K562 (cell line): Measurements from ENCODE around the gene SYNRG. TPM values are rescaled to one million over a fixed set of nuclear protein-coding genes. Genes with fewer than 3 reads are reported as not detected.
"Not testable (repeated sequence)": the region's sequence is repeated elsewhere in the genome, so short reads cannot be mapped to it uniquely, and the experiment has no call there.

Experiments used
- ATAC-seq: fragments of 200-7000 bp; cut with Tn5 transposase; 3 replicates; pipeline ENCODE4 v1.9.1; 2020; ENCODE audit warnings: moderate library complexity
- BruUV-seq: library from RNA; stranded (reverse); fragments of 400-500 nt; replicated peaks from 2 replicates; lab custom pipeline; 2021; lab: Mats Ljungman, UMichigan
- CTCF ChIA-PET: fragments of 300-600 bp; formaldehyde crosslinking; extraction: SDS; loops from one replicate; lab custom pipeline; 2021; ENCODE audit warnings: low intra/inter-chr PET ratio; lab: Yijun Ruan, JAX
- POLR2A ChIA-PET: fragments of 300-600, 350-650 bp; sonication (Branson Sonifier 250); formaldehyde crosslinking; extraction: SDS; loops from one replicate; lab custom pipeline; 2021; ENCODE audit warnings: antibody characterized with exemption, inconsistent platforms; lab: Yijun Ruan, JAX
- DNase-seq, 4 experiments: peaks; one replicate each; pipeline versions ENCODE4 v3.0.0 to v3.0.0-alpha.2; 2011 to 2018; ENCODE audit warnings: low spot score in 3 of 4, mixed read lengths in 3 of 4; ENCODE audit errors: extremely low read depth in 1 of 4
- FAIRE-seq: peaks from 2 replicates; lab custom pipeline; 2011; peaks lifted over from hg19 to GRCh38; lab: Jason Lieb, UNC
- H2AFZ ChIP-seq: 2 replicates; pipeline ENCODE4 v1.6.0; 2011; ENCODE audit warnings: low read depth, low read length, control low read depth, inconsistent platforms
- H3K27ac ChIP-seq: fragments of 200-600 bp; 3 replicates; pipeline ENCODE4 v1.8.0; 2011; ENCODE audit warnings: low read depth, mild to moderate bottlenecking, control low read depth, inconsistent platforms, low read length, moderate library complexity, mixed read lengths; ENCODE audit errors: extremely low read depth
- H3K27me3 ChIP-seq, 2 experiments: fragments of 300-600 bp in 1 of 2; 2 replicates in 1 of 2; 3 replicates in 1 of 2; pipeline versions ENCODE4 v1.6.0 to v1.8.0; 2011; ENCODE audit warnings: inconsistent platforms in 2 of 2, low read length in 2 of 2, mild to moderate bottlenecking in 1 of 2, mixed read lengths in 1 of 2, moderate library complexity in 1 of 2; ENCODE audit not compliant: control insufficient read depth in 2 of 2, insufficient read depth in 2 of 2
- H3K36me3 ChIP-seq: fragments of 300-600 bp; 3 replicates; pipeline ENCODE4 v1.8.0; 2011; ENCODE audit warnings: mild to moderate bottlenecking, low read length, inconsistent platforms; ENCODE audit not compliant: control insufficient read depth, insufficient read depth
- H3K4me1 ChIP-seq, 2 experiments: fragments of 200-600 bp in 1 of 2; replicated peaks in 1 of 2; 2 replicates in 1 of 2; 3 replicates in 1 of 2; pipeline versions ENCODE4 v1.5.1 to v1.8.0; 2011; ENCODE audit warnings: inconsistent platforms in 2 of 2, low read length in 2 of 2, mild to moderate bottlenecking in 1 of 2, mixed read lengths in 1 of 2, moderate library complexity in 1 of 2; ENCODE audit not compliant: control insufficient read depth in 2 of 2, insufficient read depth in 2 of 2
- H3K4me2 ChIP-seq: 2 replicates; pipeline ENCODE4 v1.6.1; 2011; ENCODE audit warnings: low read length, control low read depth, inconsistent platforms, mixed read lengths; ENCODE audit not compliant: insufficient read depth
- H3K4me3 ChIP-seq: fragments of 200-600 bp; sonication (generic), shearing (Covaris generic); 2 replicates; pipeline ENCODE4 v1.5.1; 2016; ENCODE audit warnings: control low read depth, inconsistent platforms
- H3K79me2 ChIP-seq: fragments of 200-600 bp; 3 replicates; pipeline ENCODE4 v1.8.0; 2011; ENCODE audit warnings: low read length, inconsistent platforms; ENCODE audit not compliant: control insufficient read depth, insufficient read depth
- H3K9ac ChIP-seq, 2 experiments: 2 replicates each; pipeline versions ENCODE4 v1.6.0 to v1.6.1; 2011; ENCODE audit warnings: low read depth in 2 of 2, low read length in 2 of 2, control low read depth in 1 of 2, inconsistent platforms in 1 of 2, mild to moderate bottlenecking in 1 of 2, mixed read lengths in 1 of 2; ENCODE audit not compliant: insufficient read depth in 1 of 2
- H3K9me1 ChIP-seq: one replicate; pipeline ENCODE4 v1.6.0; 2011; ENCODE audit warnings: inconsistent platforms, mild to moderate bottlenecking, low read length, moderate library complexity; ENCODE audit not compliant: control insufficient read depth, insufficient read depth
- H3K9me3 ChIP-seq: replicated peaks from 2 replicates; pipeline ENCODE4 v1.5.1; 2011; ENCODE audit warnings: low read depth, low read length, inconsistent platforms; ENCODE audit not compliant: control insufficient read depth, insufficient read depth
- H4K20me1 ChIP-seq: replicated peaks from 2 replicates; pipeline ENCODE4 v1.6.1; 2011; ENCODE audit warnings: low read length, inconsistent platforms, mixed read lengths; ENCODE audit not compliant: control insufficient read depth, insufficient read depth
- BCOR ChIP-seq: fragments of 450-650 bp; IDR thresholded peaks from 2 replicates; pipeline ENCODE4 v1.6.1; 2016
- DPF2 ChIP-seq: fragments of 450-650 bp; IDR thresholded peaks from 2 replicates; pipeline ENCODE4 v1.6.1; 2016
- ZNF121 ChIP-seq: sonication (generic); formaldehyde crosslinking; conservative IDR thresholded peaks from 2 replicates; pipeline ENCODE4 v1.8.0; 2022; ENCODE audit warnings: missing genetic modification reagents
- ZNF384 ChIP-seq: IDR thresholded peaks from 2 replicates; pipeline ENCODE4 v1.6.1; 2012; ENCODE audit warnings: low read depth, low read length, improper control_type of control experiment
- WGBS: fragments of 100-300 bp; shearing (Covaris generic); methylation state at CpG from one replicate; pipeline ENCODE4 v1.1.6; 2016; ENCODE audit warnings: low coverage, mixed read lengths; ENCODE audit not compliant: insufficient coverage; ENCODE audit errors: missing lambda C conversion rate; 5-methylcytosine and 5-hydroxymethylcytosine counted together
- in situ Hi-C: fragments of 300-500 bp; cut with MboI; formaldehyde crosslinking; loops from 4 replicates; pipeline ENCODE4 v1.15.0; 2018; ENCODE audit warnings: inconsistent platforms, mixed read lengths
- intact Hi-C: fragments of 100-400 bp; cut with micrococcal nuclease; formaldehyde crosslinking; loops from 2 replicates; pipeline ENCODE4 v1.14.2; 2022
- polyA plus RNA-seq, 8 experiments: library from polyadenylated mRNA; depleted of rRNA in 4 of 8; stranded (reverse) in 5 of 8; unstranded in 3 of 8; fragments of >200 nt; fragmentation: Nextera tagmentation in 2 of 8; fragmentation: Illumina TruSeq in 1 of 8; extraction: Ambion mirVana in 2 of 8; extraction: Trizol in 1 of 8; gene quantifications; 2 replicates each; pipeline versions ENCODE4 v1.2.1 to v1.2.3, GENCODE V29; 2011 to 2014; ENCODE audit warnings: inconsistent platforms in 1 of 8, missing spikeins in 1 of 8
- total RNA-seq, 7 experiments: library from RNA; depleted of rRNA in 6 of 7; stranded (reverse); fragments of >200 nt in 6 of 7; fragmentation: Illumina TruSeq in 2 of 7; extraction: Trizol in 2 of 7; gene quantifications; 2 replicates each; pipeline versions ENCODE4 v1.2.1 to v1.2.3, GENCODE V29; 2011 to 2021; ENCODE audit warnings: low replicate concordance in 1 of 7

Gene SYNRG
- total and polyA plus RNA-seq, 9 of the 15 experiments (the other 6 are each of a cell fraction or from before 2014, with no cell fraction given) = 2.9 to 28.2 (median 15.1) TPM

DNA sequence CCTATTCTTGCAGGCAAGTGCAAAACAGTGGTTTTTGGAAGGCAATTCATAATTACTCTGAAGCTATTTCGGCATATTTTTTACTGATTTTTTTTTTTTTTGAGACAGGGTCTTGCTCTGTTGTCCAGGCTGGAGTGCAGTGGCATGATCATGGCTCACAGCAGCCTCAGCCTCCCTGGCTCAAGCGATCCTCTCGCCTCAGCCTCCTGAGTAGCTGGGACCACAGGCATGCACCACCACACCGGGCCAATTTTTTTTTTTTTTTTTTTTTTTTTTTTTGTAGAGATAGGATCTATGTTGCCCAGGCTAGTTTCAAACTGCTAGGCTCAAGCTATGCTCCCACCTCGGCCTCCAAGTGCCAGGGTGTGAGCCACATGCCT lies 813 bp upstream of the SYNRG start:
- TF ChIP-seq DPF2 (0 out of 2 replicates have a peak, but pooled peaks have one; percentile 8), ZNF384 (peak; percentile 55), BCOR (0 out of 2 replicates have a peak, but pooled peaks have one; percentile 17), ZNF121 (CRISPR knock-in tag) (peak; percentile 90)
- in situ Hi-C loops, FAIRE-seq, H4K20me1 ChIP-seq, H3K4me1 ChIP-seq, BruUV-seq, ATAC-seq, intact Hi-C loops, H3K27me3 ChIP-seq, H3K9me1 ChIP-seq, H3K9me3 ChIP-seq, DNase-seq: not testable (repeated sequence)
- peak overlapping the region; percentile 71; the same call in 2 of the 3 replicates for H3K27ac ChIP-seq
- ChIA-PET CTCF (interaction anchor here (0.7 to 0.8 kb wide), 2 partner anchors 83 to 238 kb away, joined by 4 read pairs; no protein-coding TSS in a partner anchor), POLR2A (interaction anchor here (0.6 to 2.5 kb wide), 12 partner anchors 8 to 349 kb away, joined by 3 to 24 read pairs (median 5); partner anchors contain the start of gene DDX52)
- H3K9ac ChIP-seq = peak overlapping the region in 1 of 2 experiments; percentile 61; a peak in 2 of 4 replicates
- H3K79me2 ChIP-seq = peaks cover 39% of the 10 kb centered on the region
- H3K36me3 ChIP-seq = peaks cover 37% of the 10 kb centered on the region; the same call in 2 of the 3 replicates
- H3K4me2 ChIP-seq = peak overlapping the region; percentile 73
- H3K4me3 ChIP-seq = peak overlapping the region; percentile 98; the same call in 1 of the 2 replicates
- peak overlapping the region; percentile 79 for H2AFZ ChIP-seq
- 48% methylated on average over 2 of the region's 5 CpGs for WGBS
